Thyroid gland (tissue), 4 donors: Measurements from ENCODE around the gene TCP11L1.

ENCODE experiments used
- POLR2A ChIP-seq, 2 donors: fragments of 450-650 bp; IDR thresholded peaks; one replicate each; pipeline ENCODE4 v1.6.1; 2017; ENCODE audit warnings: antibody characterized with exemption in 2 of 2, mild to moderate bottlenecking in 2 of 2, moderate library complexity in 1 of 2
- TF ChIP-seq, protein P1 (sequence below), 6 experiments: fragments of 200-600 bp in 3 of 6; fragments of 450-650 bp in 3 of 6; sonication (generic) in 3 of 6; IDR thresholded peaks; one replicate each; pipeline ENCODE4 v1.5.1; 2016 to 2019; ENCODE audit warnings: antibody characterized with exemption in 6 of 6, mild to moderate bottlenecking in 2 of 6, inconsistent platforms in 1 of 6, moderate library complexity in 1 of 6

DNA sequence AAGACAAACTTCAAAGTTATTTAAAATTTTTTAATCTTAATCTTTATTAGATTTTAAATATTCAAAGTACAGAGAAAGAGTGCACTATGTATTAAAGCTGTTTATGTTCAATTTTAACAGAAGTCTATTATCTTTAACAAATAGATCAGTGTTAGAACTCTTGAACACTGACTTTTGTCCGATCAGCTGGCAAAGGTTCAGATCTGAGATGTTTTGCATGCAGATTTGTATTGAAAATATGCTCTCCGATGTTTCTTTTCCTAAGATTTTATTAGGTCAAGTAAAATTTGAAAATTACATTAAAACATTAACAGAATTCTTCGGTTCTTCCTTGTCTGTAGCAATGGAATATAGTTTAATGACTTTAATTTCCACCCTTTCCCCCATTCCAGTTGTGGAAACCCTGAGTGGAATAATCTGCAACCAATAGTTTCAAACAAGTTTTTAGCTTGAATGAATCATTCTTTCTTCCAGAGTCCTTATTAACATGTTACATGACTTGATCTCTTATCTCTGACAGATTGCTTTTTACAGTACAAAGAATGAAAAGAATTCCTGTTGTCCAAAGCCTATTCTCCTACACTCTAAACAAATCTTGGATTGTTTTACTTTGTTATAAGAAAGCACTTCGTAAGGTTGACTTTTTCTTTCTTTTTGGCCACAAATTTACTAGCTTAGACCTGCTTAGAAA lies 11.4 kb upstream of the TCP11L1 start:
- TF ChIP-seq, protein P1, sequence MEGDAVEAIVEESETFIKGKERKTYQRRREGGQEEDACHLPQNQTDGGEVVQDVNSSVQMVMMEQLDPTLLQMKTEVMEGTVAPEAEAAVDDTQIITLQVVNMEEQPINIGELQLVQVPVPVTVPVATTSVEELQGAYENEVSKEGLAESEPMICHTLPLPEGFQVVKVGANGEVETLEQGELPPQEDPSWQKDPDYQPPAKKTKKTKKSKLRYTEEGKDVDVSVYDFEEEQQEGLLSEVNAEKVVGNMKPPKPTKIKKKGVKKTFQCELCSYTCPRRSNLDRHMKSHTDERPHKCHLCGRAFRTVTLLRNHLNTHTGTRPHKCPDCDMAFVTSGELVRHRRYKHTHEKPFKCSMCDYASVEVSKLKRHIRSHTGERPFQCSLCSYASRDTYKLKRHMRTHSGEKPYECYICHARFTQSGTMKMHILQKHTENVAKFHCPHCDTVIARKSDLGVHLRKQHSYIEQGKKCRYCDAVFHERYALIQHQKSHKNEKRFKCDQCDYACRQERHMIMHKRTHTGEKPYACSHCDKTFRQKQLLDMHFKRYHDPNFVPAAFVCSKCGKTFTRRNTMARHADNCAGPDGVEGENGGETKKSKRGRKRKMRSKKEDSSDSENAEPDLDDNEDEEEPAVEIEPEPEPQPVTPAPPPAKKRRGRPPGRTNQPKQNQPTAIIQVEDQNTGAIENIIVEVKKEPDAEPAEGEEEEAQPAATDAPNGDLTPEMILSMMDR (IDR thresholded peaks at IDR 0.05), result no peak
- TF ChIP-seq POLR2A (IDR thresholded peaks at IDR 0.05), result no peak
